GM21390 (cell line): ENCODE measurements around the gene WDR41.
"Not testable (repeated sequence)": the region's sequence is repeated elsewhere in the genome, so short reads cannot be mapped to it uniquely, and the experiment has no call there.

Experiments used
- ATAC-seq: cut with Tn5 transposase; IDR thresholded peaks from one replicate; pipeline ENCODE4 v1.9.1; 2021; ENCODE audit not compliant: unreplicated experiment

Gene WDR41

DNA sequence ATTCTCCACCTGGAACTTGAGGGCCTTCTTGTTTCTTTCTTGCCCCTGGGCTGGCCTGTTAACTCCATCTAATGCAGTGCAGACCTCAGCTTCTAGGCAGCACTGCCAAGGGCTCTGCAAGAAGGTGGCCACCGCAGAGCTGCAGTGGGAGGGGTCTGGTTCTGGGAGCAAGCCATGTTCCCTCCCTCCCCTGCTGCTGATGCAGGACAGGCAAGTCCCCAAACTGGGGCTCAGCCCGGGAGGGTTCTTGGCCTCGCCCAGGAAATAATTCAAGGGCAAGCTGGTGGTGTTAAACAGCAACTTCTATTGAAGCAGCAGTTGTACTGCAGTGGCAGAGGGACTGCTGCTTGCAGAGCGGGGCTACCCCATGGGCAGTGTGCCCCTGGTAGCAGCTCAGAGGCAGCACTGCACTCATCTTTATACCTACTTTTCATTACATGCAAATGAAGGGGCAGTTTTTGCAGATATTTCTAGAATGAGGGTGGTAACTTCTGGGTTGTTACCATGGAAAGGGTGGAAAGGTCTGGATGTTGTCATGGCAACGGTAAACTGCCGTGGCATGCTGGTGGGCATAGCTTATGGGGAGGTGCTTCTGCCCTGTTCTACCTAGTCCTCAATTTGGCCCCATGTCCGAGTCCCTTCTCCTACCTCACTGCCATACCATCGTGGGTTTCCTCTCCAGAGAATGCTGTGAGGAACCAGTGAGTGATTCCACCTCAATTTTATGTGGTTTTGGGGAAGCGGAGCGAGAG lies 82.1 kb downstream of the WDR41 start:
- ATAC-seq = no peak

DNA sequence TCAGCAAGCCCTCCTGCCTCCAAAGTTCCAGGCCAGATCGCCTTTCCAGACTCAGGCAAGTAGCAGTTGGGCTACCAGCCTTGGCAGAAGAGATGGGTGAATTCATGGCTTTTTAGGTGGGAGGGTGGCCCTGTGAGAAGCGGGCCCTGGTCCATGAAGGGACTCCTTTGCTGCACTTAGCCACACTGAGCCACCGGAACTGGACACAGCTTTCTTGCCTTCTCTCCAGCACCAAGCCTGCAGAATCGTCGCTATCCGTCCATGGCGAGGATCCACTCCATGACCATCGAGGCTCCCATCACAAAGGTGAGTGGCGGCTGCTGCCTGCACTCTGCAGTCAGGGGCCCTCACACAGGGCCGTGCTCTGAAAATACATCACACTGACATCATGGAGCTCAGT lies 85.0 kb downstream of the WDR41 start:
- ATAC-seq = no peak

- no peak for ATAC-seq
Measured at GRCh38 chr5:77402796-77403195, 89.3 kb downstream of the WDR41 start.

- ATAC-seq = no peak
Measured at GRCh38 chr5:77400645-77401044, 91.5 kb downstream of the WDR41 start.

DNA sequence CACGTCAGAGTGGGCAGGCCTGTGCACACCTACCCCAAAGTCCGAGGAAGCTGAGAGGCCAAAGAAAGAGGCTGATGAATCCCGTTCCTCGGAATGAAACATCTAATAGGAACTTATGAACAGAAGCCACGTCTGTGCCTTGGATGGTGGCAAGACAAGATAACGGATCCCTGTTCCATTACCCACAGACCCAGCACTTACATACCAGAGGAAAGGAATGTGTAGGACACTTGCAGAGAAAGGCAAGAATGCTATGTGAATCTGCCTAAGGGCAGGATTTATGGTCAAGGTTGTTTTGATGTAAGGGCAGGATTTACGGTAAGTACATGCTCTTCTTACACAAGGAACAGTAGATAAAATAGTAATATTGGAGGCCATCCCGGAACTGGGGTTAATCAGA lies 93.2 kb downstream of the WDR41 start:
- no peak for ATAC-seq

DNA sequence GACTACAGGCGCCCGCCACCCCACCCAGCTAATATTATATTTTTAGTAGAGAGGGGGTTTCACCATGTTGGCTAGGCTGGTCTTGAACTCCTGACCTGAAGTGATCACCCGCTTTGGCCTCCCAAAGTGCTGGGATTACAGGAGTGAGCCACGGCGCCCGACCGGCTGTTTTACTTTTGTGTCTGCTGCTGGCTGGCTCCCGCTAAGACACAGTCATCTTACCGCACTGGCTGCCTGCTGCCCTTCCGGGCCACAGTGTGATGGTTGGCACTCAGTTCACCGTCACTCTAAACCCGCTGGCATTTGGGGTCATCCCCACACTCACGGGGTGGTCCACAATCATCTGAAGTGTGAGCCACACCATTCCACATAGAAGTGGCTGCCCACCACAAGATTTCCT lies 93.7 kb downstream of the WDR41 start:
- no peak for ATAC-seq

DNA sequence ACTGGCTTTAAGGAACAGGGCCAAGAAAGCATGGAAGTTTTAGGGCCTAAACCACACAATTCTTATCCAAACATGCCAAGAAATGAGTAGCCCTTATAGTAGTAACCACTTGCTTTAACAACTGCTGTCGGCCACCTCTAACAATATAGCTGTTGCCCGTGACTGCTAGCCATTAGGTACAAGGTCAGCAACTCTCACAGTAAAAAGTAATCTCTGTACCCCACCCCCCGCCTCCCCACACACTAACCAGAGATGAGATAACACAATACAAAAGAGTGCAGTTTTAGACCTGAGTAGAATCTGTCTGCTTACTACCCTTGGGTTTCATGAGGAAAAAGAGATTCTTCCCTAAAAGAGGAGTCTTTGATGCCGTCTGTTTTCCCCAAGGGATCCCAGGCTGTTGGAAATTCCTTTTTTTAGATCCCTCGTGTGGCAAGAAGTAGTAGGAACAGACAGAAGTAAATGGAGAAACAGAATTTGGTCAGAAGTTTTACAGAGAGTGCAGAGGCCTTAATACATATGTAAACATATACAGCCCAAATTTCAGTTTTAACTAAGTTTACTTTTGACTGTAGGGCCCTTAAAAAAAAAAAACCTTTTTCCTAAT lies 94.3 kb downstream of the WDR41 start:
- ATAC-seq = no peak

GRCh38 chr5:77396017-77396416 lies 96.1 kb downstream of the WDR41 start:
- no peak for ATAC-seq

DNA sequence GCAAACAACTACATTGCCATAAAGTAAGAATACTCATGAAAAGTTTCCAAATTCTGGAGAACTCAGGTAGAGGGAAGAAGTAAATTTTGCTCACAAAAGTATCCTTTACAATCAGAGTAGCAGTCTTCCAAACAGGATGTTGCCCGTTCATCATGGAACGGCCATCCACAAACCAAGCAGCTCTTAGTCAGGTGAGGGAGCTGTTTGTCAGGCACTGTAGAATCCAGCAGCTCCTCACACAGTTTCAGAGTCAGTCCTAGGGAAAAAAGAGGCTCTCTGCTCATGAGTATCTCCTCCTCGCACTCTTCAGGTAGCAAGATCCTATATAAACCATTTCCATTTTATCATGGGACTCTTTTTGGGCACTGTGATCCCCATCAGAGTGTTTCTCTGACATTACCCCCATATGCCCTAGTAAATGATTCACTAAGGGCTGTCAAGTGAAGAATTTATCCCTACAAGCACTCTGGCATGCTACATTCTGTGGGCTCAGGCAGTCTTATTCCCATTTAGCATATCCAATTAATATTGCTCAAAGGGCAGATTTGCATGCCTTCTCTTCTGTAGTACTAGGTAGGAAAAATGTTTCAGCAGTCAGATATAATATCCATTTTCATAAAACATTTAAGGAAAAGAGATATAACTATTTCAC lies 97.9 kb downstream of the WDR41 start:
- ATAC-seq = no peak

DNA sequence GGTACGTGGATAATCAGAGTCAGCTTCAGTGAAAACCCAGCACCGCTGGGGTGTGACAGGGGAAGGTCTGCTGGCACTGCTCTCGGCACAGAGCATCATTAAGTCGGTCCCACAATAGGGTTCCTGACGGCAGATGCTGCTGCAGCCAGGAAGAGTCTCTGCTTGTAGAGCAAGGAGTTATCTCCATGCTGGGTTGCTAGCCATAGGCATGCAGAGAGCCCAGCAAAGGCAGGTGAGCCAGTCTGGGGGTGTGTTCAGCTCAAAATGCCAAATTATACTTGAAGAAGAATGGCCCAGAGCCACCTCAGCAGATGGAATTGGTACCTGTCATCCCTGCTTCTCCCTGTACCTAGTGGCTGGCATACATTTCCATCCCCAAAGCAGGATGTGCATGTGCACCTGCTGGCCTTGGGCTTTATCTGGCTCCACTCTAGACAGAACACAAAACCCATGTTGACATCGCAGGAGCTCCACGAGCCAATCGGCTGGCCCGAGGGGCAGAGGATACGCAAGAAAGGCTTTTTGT lies 100.8 kb downstream of the WDR41 start:
- no peak for ATAC-seq

DNA sequence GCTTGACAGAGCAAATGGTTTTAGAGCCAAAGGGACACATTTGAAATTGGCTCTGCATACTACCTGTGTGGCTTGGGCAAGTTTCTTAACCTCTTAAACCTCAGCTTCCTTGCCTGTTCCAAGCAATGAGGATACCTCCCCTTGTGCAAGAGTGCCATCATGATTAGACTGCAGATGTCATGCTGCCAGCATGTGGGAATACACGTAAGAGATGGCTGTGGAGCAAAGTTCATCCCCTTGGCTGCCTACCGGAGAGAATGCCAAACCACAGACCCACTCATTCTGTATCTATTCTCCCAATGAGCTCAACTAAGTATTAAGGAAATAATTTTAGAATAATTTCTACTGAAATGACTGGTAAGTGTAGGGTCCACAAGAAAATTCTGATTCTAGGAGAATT lies 101.3 kb downstream of the WDR41 start:
- no peak for ATAC-seq

GRCh38 chr5:77390221-77390620 lies 101.9 kb downstream of the WDR41 start:
- no peak for ATAC-seq

- no peak for ATAC-seq
Measured at GRCh38 chr5:77389746-77390145, 102.4 kb downstream of the WDR41 start.

GRCh38 chr5:77386340-77386739 lies 105.8 kb downstream of the WDR41 start:
- not testable (repeated sequence) for ATAC-seq

GRCh38 chr5:77383336-77383735 lies 108.8 kb downstream of the WDR41 start:
- ATAC-seq = not testable (repeated sequence)
